NCI-H82 (cell line): ENCODE results near the gene GSAP.
"Not testable (repeated sequence)": the region's sequence is repeated elsewhere in the genome, so short reads cannot be mapped to it uniquely, and the experiment has no call there.

Experiments
- DNase-seq: peaks from one replicate; lab custom pipeline; 2025; lab: John Stamatoyannopoulos, UW

Gene GSAP

DNA sequence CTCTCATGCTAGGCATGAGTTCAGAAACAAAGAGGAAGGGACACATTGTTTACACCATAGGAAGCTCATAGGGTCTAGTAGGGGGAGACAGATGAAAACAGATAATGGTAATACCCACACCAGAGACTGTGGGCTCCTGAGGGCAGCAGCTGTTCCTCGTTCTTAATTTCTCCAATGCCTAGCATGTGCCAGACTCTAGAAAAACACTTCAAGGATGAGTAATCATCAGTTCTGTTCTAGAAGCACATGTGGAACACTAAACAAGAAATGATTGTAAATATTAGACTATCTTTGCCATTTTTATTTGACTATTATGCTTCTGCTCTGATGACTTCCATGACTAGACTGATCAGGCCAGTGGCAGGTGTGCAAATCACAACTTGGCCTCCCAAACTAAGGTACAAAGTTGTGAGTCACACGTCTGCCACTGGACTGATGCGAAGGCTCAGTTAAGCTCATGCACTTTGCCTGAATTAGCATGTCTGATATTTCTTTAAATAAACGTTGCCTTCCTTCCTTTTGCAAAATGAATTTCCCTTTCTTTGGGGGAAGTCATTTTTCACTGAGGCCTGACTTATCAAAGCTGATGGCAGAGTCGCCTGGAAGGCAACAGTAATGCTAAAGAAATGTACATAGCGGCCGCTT lies 127.4 kb downstream of the GSAP start:
- no peak for DNase-seq

DNA sequence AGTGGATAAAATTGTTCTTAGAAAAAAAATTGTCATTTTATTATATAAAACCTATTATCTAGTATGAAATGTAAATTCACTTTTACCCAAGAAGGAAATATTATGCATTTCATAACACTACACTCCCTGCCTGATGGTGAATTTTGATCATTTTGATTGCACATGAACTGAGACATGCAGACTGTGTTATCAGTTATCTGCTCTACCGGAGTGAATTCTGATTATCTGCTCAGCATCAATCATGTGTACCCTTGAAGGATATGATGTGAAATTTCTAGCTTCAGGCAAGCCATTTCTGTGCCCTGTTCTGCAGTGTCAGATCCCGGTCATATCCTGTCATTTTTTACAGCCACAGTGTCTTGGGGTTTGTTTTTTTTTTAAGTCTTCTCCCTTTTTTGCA lies 131.5 kb downstream of the GSAP start:
- DNase-seq, result no peak

DNA sequence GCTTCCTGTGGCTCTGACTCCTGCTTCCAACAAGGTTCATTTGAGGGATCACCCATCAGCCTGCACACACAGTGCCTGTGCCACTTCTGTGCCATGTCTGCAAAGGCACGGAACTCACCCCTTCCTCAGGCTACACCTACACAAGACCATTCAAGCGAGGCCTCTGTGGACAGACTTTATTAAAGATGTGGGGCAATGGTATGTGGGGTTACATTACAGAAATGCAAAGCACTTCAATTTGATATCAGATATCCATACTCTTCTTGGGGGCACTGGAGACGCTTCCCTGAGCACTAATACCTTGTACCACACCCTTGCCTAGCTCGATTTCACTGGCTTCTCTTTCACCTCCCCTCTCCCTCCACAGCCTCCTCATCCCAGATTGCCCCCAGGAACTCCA lies 132.1 kb downstream of the GSAP start:
- DNase-seq, result no peak

DNA sequence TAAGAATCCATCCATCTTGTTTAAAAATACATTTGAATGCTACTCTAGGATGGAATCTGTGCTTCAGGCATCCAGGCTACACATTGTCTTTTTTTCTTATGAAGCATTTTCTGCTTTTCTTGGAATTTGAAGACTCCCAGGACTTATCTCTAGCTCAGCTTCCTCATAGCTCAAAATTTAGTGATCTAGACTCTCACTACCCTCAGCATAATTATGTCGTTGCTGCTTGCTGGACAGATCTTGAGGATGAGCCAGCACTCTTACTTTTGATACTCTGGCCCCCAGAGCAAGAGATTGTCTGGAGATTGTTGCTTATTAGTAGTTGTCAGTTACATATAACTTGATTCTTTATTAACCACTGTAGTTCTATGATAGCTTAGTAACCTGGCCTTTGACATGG lies 133.3 kb downstream of the GSAP start:
- DNase-seq, result no peak

DNA sequence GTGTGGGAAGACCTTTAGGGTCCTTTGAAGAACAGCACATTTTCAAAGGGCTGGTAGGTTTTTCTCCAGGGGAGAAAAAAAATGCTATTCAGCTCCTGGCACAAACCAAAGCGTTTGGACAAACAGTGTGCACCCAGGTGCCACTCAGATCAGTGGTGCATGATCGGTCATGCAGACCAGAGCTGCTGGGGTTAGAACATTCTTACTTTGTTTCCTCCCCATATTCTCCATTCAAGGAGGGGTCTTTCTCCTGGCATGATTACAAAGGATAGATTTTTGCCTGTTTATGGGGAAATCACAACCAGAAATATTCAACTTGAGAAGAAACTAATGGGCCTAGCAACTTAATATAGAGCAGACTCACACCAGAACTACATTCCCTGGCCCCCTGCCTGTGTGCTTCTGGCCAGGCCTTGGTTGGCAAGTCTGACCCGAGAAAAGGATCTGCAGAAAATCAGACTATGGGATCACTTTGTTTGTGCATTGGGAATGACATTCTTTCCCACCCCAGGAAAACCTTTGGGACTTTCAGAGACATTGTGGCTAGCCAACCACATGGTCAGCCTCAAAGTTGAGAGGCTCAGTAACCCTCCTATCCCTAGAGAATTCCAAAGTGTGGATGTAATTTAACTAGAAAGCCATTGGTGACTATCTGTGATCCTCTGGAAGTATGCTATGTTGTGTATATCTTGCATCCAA lies 134.2 kb downstream of the GSAP start:
- DNase-seq, result no peak

DNA sequence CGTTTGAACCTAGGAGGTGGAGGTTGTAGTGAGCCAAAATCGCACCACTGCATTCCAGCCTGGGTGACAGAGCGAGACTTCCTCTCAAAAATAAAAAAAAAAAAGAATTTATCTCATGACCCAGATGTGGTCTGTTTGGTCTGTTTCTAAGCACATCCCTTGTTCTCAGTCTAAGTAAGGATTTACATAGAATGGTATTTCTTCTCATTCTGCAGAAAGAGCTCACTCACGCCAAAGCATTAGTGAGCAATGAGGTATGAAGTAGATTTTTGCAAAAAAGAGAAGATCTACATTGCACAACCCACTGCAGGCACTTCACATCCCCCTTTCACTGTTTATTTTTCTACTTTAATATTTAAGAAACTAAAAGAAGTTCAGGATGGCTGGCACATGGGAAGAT lies 140.0 kb downstream of the GSAP start:
- no peak for DNase-seq

DNA sequence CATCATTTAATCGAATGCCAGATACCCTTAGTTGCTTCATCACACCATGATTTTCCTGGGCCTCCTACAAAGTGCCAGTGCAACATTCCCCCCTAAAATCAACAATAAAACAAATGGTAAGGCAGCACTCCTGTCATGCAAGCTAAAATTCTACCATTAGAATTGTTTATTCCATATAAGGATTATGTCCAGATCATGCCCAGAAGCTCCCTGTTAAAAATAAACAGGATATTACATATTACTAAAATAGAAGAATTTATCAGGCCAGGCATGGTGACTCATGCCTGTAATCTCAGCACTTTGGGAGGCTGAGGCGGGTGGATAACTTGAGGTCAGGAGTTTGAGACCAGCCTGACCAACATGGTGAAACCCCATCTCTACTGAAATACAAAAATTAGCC lies 140.5 kb downstream of the GSAP start:
- not testable (repeated sequence) for DNase-seq

DNA sequence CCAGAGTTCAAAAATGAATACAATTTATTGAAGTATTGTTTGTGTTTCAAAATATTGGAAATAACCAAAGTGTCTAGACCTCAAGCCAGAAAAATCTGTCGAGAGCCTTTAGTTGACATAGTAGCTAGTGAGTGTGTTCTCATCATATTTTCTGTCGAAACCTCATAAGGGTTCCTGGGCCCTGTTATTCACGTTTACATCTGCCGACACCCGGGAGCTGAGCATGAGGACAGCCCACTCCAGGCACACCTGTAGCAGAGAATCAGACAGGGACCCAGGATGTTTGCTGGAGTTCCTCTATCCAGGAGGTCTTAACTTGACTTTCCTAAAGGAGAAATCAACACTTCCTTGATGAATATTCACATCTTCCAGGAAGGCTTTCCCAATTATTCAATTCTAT lies 144.4 kb downstream of the GSAP start:
- DNase-seq, result no peak

DNA sequence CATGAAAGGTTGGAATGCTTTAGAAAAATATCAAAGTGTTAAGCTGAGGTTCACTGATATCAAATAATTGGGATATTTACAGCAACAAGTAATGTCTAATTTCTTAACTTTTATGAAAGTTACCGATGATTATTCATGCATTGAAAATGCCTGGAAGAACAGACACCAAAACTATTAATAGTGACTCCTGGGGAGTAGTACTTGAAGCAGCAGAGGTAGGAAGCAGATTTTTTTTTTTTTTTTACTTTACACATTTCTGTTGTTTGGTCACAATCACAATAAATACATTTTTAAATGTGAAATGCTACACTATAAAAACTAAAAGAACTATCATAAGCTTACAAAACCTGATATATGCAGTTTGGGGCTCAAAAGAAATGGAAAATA lies 146.1 kb downstream of the GSAP start:
- DNase-seq, result no peak

DNA sequence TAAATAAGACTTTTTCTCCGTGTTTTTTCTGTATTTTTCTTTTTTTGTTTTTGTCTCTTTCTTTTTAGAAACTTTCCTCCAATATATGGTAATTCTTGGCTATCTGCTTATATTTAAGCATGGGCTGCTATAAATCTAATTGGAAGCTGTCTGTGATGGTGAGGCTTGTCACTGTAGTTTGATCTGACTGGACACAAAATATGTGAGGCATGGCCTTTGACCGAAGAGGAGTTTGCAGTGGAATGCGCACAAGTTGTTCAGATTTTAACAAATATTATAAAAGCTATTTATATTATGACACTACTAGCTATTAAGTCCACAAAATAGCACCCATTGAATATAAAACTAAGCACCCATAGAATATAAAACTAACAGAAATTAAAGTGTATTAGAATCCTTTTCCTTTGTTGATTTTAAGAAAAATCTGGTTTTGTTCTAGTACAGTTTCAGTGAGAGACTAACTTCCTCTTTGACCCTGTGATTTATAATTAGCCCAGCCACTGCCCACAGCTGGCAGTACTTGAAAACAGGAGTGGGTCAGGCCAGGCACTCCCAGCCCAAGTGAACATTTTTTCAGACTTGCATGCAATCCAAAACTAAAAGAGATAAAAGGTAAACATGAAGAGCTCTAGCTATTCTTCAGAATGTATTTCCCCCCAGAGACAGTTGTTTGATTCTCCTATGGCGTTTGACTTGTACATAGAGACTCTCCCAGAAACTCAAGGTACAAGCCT lies 146.6 kb downstream of the GSAP start:
- no peak for DNase-seq

DNA sequence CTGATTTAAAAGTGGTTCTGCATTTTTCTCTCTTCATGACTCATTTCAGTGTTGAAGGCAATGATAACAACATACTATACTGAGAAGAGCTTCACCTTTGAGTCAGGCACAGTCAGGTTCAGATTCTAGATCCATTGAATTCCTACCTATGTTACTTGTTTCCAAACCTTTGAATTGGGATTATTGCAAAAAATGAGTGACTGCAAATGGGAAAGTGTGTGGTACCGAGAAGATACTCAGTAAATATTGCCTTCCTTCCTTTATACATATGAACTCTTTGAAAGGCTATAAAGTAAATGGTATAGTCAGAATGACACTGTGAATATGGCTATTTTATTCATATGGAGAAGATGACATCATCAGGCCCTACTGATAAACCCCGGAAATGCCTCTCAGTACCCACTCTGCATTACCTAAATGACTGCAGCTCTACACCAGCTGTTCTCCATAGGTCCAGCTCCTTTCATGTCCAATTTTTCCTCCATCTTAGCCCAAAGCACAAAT lies 149.8 kb downstream of the GSAP start:
- no peak for DNase-seq

DNA sequence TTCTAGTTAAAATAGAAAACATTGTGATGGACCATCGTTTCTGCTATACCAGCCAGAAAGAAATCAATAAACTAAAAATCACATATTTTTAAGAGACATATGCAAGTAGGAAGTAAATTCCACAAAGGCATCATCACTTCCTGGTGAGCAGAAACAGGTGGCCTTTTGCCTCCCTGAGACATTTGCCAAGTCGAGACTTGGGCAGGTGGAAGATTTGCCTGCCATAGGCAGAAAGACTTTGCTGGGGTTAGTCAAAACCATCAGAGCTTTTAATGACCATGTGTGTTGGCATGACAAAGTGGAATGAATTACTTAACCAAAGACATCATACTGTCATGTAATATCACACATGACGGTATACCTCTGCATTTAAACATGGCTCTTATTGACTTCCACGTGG lies 150.5 kb downstream of the GSAP start:
- DNase-seq, result no peak

DNA sequence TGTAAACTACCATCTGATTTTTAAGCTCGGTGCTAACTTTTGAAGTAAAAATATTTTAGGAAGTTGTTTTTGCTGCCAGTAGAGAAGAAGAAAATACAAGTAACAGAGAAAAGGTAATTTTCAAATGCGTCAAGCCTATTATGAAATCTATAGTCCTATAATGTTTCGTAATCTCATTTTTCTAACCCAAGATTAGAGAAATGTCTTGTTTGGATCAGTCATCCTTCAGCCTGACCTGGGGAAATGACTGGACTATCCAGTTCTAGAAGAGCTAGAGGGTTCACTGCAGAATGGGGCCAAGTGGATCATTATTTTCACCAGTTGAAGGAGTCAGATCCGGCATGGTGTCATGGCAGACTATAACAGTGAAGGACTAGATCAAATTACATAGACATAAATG lies 153.8 kb downstream of the GSAP start:
- DNase-seq, result no peak
